Measurements from ENCODE around the gene PATL1. TPM values are rescaled to one million over a fixed set of nuclear protein-coding genes. Genes with fewer than 3 reads are reported as not detected.

PATL1 gene
- 9.2 and 11.9 TPM in 2 replicates for total RNA-seq

DNA sequence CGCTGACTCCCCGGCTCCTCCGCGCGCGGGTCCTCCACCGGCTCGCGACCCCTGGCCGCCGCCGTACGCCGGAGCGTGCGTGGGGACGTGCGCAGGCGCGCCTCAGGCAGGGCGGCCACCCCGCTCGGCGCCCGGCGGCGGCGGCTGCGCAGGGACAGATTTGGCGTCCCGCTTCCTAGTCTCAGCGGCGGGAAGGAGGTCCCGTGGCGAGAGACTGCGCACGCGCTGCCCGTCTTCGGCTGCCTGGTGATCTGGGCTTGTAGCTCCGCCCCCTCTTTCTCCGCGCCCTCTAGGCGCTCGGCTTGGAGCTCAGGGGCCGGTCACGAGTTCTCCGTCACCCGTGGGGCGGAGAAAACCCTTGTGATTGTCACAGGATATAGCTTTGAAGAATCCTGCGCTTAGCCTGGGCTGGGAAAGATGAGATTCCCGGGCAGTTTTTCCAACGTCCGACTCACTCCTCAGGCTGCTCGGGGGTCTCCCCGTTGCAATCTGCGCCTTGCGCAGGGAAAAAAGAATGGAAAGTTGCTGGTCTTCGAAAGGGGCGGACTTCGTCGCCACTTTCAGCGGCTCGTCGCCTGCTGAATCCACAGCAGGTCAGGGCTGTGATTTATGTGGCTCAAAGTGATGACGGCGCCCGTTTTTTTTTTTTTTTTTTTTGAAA, at the start of gene PATL1:
TSS of gene PATL1 (minus strand) at position 88 of the 661 bp plus-strand sequence. CDS start 142 bp downstream, outside the sequence.

GRCh38 chr11:59713745-59714144, 44.9 kb upstream of the PATL1 start, which contains the start of gene OR10V1:
Gene OR10V1 (minus strand): TSS chr11:59713845. CDS start chr11:59713845, 0 bp downstream.

DNA sequence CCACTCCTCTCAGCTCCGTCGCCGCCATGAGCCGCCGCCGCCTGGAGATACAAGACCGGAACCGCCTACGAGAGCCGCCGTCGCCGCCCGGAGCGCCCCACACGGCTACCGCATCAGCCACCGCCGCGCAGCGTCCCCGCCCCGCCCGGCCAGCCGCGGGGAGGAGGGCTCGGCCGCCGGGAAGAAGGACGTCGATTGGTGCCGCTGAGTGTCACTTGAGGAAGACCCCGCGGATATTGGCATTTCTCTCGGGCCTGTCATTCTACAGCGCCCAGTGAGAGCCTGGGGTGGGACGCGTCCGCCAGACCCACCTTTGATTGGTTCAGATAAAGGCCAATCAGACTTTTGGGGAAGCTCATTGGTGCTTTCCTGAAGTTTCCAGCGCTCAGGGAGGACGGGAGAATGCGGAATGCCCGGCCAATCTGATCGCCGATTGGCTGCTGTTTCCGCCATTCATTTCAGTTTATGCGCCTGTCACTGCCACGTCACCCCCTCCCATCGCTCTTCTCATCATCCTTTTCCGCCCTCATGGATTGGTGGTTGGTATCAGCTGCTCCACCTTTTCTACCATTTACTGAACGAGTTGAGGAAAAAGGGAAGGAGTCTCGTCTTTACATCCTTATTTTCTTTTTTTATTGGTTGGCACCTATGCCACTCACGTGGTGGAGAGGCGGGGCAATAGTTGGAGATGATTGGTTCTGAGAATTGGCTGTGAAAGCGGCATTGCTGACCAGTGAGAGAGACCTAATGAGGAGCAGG, 53.0 kb downstream of the PATL1 start, which contains the start of gene OSBP:
TSS of gene OSBP (minus strand) at position 138 of the 759 bp plus-strand sequence. CDS start at position 28, 110 bp downstream.

Small RNA genes lying within 50 kb of the gene (small RNA-seq; reads per million reads assigned to genes)
- not detected for gene MIR3162

Other genes starting within 250 kb of the PATL1 start
- gene OR5A2, start 242.6 kb downstream of the PATL1 start, total RNA-seq, result not detected in 2 replicates
- not detected in 2 replicates for gene OR5A1, start 232.6 kb downstream of the PATL1 start, total RNA-seq
- not detected in 2 replicates for gene OR4D6, start 212.1 kb downstream of the PATL1 start, total RNA-seq
- gene OR4D10, start 195.7 kb downstream of the PATL1 start, total RNA-seq, result not detected in 2 replicates
- not detected in 2 replicates for gene OR4D11, start 165.5 kb downstream of the PATL1 start, total RNA-seq
- gene OR4D9, start 157.5 kb downstream of the PATL1 start, total RNA-seq, result not detected in 2 replicates
- gene OSBP, start 53.3 kb downstream of the PATL1 start, total RNA-seq, result 31.6 and 34.6 TPM in 2 replicates
- gene OR10V1, start 44.8 kb upstream of the PATL1 start, total RNA-seq, result not detected in 2 replicates
- gene STX3, start 86.3 kb upstream of the PATL1 start, total RNA-seq, result 17.6 and 21.7 TPM in 2 replicates
- 40.9 and 43.7 TPM in 2 replicates for gene MRPL16, start 141.7 kb upstream of the PATL1 start, total RNA-seq
- not detected in 2 replicates for gene CBLIF, start 176.5 kb upstream of the PATL1 start, total RNA-seq
- gene TCN1, start 197.4 kb upstream of the PATL1 start, total RNA-seq, result not detected in 2 replicates
- not detected in 2 replicates for gene OOSP3, start 209.7 kb upstream of the PATL1 start, total RNA-seq

Measured in subcutaneous preadipocyte (primary cell).